NCI-H510A (cell line): Measurements from ENCODE around the gene RC3H2.
"Not testable (repeated sequence)": the region's sequence is repeated elsewhere in the genome, so short reads cannot be mapped to it uniquely, and the experiment has no call there.

ENCODE experiments used
- DNase-seq: peaks from one replicate; lab custom pipeline; 2025; lab: John Stamatoyannopoulos, UW

RC3H2 gene

GRCh38 chr9:122846371-122846940, 58.7 kb downstream of the RC3H2 start:
- DNase-seq, result no peak

- DNase-seq, result no peak
These were observed 60.0 kb downstream of the RC3H2 start for GRCh38 chr9:122845116-122845515.

DNA sequence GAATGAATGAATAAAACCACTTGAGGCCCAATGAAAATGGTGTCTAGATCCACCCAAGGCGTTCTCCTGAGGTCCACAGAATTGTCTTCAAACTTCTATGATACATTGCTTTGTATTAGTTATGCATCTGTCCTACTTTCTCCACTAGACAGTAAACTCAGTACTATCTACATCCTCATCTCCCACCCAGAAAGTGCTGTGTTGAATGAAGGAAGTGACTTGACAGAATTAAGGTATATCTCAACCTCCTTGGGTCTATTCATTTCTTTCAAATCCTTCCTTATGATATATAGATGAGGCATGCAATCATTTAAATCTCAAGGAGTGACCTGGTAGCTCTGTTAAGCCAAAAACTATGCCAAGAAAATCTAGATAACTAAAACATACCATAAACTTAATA, 61.0 kb downstream of the RC3H2 start:
- no peak for DNase-seq

DNA sequence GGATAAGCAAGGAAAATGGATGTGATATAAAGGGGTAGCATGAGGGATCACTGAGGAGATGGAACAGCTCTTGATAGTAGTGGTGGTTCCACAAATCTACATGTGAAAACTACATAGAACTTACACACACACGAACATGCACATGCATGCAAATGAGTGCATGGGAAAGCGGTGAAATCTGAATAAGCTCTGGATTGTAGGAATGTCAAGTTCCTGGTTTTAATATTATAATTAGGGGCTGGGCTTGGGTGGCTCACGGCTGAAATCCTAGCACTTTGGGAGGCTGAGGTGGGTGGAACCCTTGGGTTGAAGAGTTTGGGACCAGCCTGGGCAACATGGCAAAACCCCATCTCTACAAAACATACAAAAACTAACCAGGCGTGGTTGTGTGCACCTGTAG, 63.7 kb downstream of the RC3H2 start:
- DNase-seq, result no peak

GRCh38 chr9:122838441-122838840, 66.7 kb downstream of the RC3H2 start:
- DNase-seq, result not testable (repeated sequence)

GRCh38 chr9:122837266-122837850, 67.8 kb downstream of the RC3H2 start:
- no peak for DNase-seq

DNA sequence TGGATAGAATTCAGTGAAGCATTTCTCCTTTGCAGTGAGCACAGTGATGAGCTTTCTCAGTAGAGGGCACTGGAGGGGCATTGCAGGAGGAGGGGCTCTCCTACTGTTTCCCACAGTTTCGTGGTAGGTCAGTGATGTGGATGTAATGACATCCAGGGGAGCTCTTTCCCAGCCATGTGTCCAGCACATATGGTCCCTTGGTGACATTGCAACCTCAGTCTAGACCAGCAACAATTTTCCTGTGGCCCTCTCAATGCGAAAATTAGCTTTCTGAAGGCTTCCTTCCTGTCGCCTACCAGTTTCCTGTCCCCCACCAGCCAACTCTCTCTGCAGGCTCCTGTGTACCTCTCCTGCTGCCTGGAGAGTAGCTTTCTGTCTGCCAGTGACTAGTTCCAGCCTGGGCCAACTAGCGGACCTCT, 69.8 kb downstream of the RC3H2 start:
- DNase-seq, result no peak

DNA sequence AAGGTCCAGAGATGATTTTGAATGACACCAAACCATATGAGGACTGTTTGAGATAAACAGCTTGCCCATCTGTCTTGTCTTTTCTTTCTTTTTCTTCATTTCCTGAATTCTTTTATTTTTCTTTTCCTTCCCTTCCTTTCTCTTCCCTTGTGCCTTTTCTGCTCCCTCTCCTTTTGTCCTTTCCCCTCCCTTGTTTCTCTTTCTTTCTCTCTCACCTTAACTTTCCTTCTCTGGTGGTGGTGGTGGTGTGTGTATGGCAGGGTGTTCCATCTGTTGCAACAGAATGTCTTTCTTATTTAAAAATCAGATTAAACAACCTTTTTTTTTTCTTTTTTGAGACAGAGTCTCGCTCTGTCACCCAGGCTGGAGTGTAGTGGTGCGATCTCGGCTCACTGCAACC, 73.0 kb downstream of the RC3H2 start:
- no peak for DNase-seq

GRCh38 chr9:122828965-122829284, 76.2 kb downstream of the RC3H2 start:
- not testable (repeated sequence) for DNase-seq

GRCh38 chr9:122827761-122828093, 77.4 kb downstream of the RC3H2 start:
- DNase-seq, result no peak

DNA sequence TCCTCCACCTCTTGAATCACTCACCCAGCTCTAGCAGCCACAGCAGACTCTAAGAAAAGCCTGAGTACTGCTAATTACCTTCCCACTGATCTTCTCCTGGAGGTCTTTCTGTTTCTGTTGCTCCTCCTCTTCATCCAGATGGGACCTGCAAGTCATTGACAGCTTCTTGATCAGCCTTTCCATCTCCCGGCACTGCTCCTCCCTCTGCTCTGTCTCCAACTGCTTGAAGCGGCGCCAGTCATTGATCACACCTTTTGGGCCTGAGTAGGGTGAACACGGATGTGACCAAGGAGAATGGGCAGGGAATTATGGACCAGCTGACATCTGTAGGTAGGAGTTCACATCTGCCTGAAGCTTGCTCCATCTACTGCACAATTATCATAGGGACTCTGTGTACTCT, 82.2 kb downstream of the RC3H2 start:
- DNase-seq, result no peak

- no peak for DNase-seq
These were observed 83.1 kb downstream of the RC3H2 start for GRCh38 chr9:122822056-122822455.

DNA sequence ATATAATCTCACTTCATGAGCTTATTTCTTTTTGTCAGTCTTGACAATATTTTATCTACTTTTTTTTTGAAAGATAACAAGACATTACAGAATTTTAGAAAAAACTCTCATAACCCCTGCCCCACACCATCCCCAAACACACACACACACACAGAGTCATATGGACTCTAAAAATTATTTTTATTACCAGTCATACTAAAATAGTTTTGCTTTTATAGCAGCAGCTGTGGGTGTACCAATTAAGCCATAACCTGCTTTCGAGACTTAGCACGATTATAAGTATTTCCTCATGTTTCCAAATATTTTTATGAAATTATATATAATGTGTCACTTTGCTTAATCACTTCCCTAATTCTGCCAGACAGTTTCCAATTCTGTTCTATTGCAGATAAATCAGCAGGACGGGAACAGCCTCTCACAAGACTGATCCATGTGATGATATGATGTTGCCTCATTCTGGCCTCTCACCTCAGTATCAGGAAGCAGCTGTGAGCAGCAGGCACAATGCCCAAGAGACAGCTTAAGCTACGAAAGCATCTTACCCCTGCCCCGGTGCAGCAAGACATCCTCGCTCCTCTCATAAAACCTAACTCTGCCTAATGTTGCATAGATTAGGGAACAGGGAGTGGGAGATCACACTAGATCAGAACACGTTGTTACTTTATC, 83.7 kb downstream of the RC3H2 start:
- no peak for DNase-seq

DNA sequence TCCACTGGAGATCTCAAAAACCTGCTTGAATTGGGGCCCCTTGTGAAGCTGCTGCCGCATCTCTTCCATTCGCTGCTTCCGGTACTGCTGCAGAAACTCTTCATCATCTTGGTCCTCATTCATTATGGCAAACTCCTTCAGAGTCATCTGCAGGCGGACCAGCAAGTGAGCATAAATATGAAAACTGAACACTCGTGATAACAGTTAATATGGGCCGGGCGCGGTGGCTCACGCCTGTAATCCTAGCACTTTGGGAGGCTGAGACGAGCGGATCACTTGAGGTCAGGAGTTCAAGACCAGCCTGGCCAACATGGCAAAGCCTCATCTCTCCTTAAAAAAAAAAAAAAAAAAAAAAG, 84.7 kb downstream of the RC3H2 start:
- no peak for DNase-seq

GRCh38 chr9:122819791-122820489, 85.2 kb downstream of the RC3H2 start:
- DNase-seq, result no peak

GRCh38 chr9:122819326-122819725, 85.8 kb downstream of the RC3H2 start:
- DNase-seq, result no peak

- DNase-seq, result no peak
These were observed 88.8 kb downstream of the RC3H2 start for GRCh38 chr9:122816163-122816867.

DNA sequence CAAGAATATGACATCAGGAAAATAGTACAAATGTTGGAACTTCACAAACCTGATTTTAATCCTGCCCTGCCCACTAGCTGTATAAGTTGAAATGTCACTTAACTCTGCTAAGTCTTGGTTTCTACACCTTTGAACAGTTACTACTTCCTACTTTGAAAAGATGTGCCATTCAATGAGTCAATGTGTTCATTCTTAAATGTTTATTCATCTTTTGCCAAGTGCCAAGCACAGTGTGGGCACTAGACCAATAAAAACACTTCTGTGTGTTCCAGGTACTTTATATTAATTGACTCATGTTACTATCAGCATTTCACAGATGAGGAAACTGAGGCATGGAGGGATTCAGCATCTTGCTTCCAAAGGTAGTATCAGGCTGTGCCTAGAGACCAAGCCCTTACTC, 89.6 kb downstream of the RC3H2 start:
- DNase-seq, result no peak

DNA sequence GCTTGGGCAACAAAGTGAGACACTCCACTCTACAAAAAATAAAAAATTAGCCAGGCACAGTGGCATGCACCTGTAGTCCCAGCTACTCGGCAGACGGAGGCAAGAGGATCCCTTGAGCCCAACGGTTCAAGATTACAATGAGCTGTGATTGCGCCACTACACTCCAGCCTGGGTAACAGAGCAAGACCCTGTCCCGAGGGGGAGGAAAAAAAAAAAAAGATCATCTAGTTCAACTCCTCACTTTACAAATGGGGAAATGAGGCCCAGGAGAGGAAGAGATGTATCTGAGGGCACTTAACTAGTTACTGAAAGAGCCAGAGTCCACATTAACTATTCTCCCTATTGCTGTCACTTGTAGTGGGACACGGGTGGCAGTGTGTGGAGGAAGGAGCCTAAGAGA, 90.6 kb downstream of the RC3H2 start:
- DNase-seq, result no peak

DNA sequence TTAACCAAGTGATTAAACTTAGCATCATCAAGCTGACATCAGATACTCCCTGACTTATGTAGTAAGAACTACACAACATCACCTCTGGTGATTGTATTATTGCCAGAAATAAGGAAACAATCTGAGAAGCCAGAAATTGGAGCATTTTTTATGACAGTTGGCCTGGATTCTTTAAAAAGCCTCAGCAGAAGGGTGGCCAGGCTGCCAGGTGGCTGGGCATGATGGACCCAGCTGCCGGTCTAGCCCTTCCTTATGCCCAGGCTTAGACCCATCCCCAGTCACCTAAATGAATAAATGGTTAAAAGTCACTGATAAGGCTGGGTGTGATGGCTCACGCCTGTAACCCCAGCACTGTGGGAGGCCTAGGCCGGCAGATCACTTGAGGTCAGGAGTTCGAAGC, 92.4 kb downstream of the RC3H2 start:
- no peak for DNase-seq

GRCh38 chr9:122810306-122810946, 94.7 kb downstream of the RC3H2 start:
- DNase-seq, result peak; percentile 18

DNA sequence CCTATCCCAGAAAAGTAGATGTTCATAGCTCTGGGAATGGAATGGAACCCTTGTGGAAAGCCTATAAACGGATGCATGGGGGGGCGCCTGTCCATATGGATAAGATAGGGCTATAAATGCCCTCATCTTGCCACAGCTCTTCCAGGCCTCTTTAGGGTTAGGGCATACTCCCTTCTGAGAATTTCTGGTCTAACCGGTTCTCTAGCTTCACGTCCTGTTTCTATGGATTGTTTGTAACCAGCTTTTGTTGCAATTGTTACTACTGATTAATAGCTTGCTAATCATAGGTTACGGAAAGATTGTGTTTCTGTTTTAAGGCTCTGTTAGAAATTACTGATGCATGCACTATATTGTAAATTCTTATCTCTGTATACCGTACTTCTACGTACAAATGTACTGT, 95.9 kb downstream of the RC3H2 start:
- DNase-seq, result peak; percentile 24
